Measurements from ENCODE around the gene SLC12A9. TPM values are rescaled to one million over a fixed set of nuclear protein-coding genes. Genes with fewer than 3 reads are reported as not detected.
"Not testable (repeated sequence)": the region's sequence is repeated elsewhere in the genome, so short reads cannot be mapped to it uniquely, and the experiment has no call there.

SLC12A9 gene
- total RNA-seq, 4 donors from 2014 or later, result 21.0 to 46.2 (median 23.1) TPM

DNA sequence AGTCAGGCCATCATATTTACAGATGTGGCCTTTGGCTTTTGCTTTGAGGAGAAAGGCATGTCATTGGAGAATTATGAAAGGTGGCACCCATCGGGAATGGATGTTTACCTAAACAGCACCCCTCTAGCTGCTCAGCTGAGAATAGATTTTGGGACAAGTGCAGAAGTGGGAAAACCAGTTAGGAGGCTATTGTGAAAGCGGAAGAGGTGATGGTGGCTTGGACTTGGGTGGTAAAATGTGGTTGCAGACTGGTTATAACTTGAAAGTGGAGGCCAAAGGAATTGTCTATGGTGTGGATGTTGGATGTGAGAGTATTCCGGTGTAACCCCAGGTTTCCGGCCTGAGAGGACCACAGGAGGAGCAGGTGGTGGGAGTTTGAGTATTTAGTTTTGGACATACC lies 5.2 kb upstream of the SLC12A9 start:
- 90 to 95% methylated on average over 2 to 4 of the region's 4 CpGs for WGBS, 2 donors (ENCODE audit: low coverage in 1 of 2)
- H3K27me3 ChIP-seq, result no peaks in the 10 kb centered on the region
- H3K4me1 ChIP-seq, result peaks cover 0 to 10% (median 8%) of the 10 kb centered on the region in 4 donors
- H3K4me3 ChIP-seq, result no peak overlapping the region
- DNase-seq, result no peak
- TF ChIP-seq POLR2AphosphoS5 (IDR thresholded peaks at IDR 0.05) (no peak), CTCF (IDR thresholded peaks at IDR 0.05) (no peak), POLR2A (IDR thresholded peaks at IDR 0.05) (no peak), EP300 (IDR thresholded peaks at IDR 0.05; ENCODE audit: low read depth) (no peak)
- in situ Hi-C loops (cut with MboI; ENCODE audit: low pct_ligation_motif_present in 1 of 4, low pct_unique_long_range_greater_than_20kb in 1 of 4, low sequenced_read_pairs in 3 of 4) (no loop called here), intact Hi-C loops (cut with DNase I; ENCODE audit: low total_unique reads) (no loop called here)
- no peak overlapping the region for H3K27ac ChIP-seq
- no peaks in the 10 kb centered on the region for H3K36me3 ChIP-seq
- H3K9me3 ChIP-seq, result no peaks in the 10 kb centered on the region

GRCh38 chr7:100854146-100854895 lies 1.8 kb downstream of the SLC12A9 start:
- no peak overlapping the region for H3K27ac ChIP-seq
- H3K36me3 ChIP-seq, result no peaks in the 10 kb centered on the region
- DNase-seq, result no peak
- H3K9me3 ChIP-seq, result no peaks in the 10 kb centered on the region
- H3K4me1 ChIP-seq, result peaks cover 0 to 20% (median 14%) of the 10 kb centered on the region in 4 donors
- no peak overlapping the region for H3K4me3 ChIP-seq
- TF ChIP-seq POLR2A (IDR thresholded peaks at IDR 0.05), result no peak
- TF ChIP-seq EP300 (IDR thresholded peaks at IDR 0.05; ENCODE audit: low read depth), result no peak
- in situ Hi-C loops (cut with MboI; ENCODE audit: low pct_ligation_motif_present in 1 of 4, low pct_unique_long_range_greater_than_20kb in 1 of 4, low sequenced_read_pairs in 3 of 4) (loop anchor here in 3 of 4 donors (5.0 to 25.0 kb wide), 3 partner anchors 52 to 142 kb away; partner anchors contain the start of genes EPO (in 1 of the 3) and POP7 (in 1 of the 3)), intact Hi-C loops (cut with DNase I; ENCODE audit: low total_unique reads) (loop anchor here (10.0 kb wide), 1 partner anchor 150 kb away; the partner anchor contains the start of gene POP7)
- WGBS, 2 donors (ENCODE audit: low coverage in 1 of 2), result 94 to 100% methylated on average over 2 to 12 of the region's 14 CpGs
- no peaks in the 10 kb centered on the region for H3K27me3 ChIP-seq

DNA sequence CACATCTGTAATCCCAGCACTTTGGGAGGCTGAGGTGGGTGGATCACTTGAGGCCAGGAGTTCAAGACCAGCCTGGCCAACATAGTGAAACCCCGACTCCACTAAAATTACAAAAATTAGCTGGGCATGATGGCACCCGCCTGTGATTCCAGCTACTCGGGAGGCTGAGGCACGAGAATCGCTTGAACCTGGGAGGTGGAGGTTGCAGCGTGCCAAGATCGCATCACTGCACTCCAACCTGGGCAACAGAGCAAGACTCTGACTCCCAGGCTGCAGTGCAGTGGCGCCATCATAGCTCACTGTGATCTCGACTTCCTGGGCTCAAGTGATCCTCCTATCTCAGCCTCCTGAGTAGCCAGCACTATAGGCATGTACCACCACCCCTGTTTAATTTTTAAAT lies 2.4 kb downstream of the SLC12A9 start:
- not testable (repeated sequence) for H3K4me3 ChIP-seq, H3K27ac ChIP-seq, H3K27me3 ChIP-seq, DNase-seq, H3K9me3 ChIP-seq, H3K36me3 ChIP-seq
- intact Hi-C loops (cut with DNase I; ENCODE audit: low total_unique reads), result loop anchor here (10.0 kb wide), 1 partner anchor 150 kb away; the partner anchor contains the start of gene POP7
- WGBS, 2 donors (ENCODE audit: low coverage in 1 of 2), result 96% methylated on average over 9 of the region's 9 CpGs; no CpG with 5 or more reads in 1 of the 2 donors
- peaks cover 0 to 20% (median 14%) of the 10 kb centered on the region in 4 donors for H3K4me1 ChIP-seq
- in situ Hi-C loops (cut with MboI; ENCODE audit: low pct_ligation_motif_present in 1 of 4, low pct_unique_long_range_greater_than_20kb in 1 of 4, low sequenced_read_pairs in 3 of 4), result loop anchor here in 3 of 4 donors (5.0 to 25.0 kb wide), 4 partner anchors 53 to 153 kb away; partner anchors contain the start of genes EPO (in 1 of the 3) and POP7 (in 1 of the 3)

GRCh38 chr7:100855515-100855914 lies 3.0 kb downstream of the SLC12A9 start:
- no peaks in the 10 kb centered on the region for H3K27me3 ChIP-seq
- no peaks in the 10 kb centered on the region for H3K36me3 ChIP-seq
- no peaks in the 10 kb centered on the region for H3K9me3 ChIP-seq
- H3K4me3 ChIP-seq, result no peak overlapping the region
- in situ Hi-C loops (cut with MboI; ENCODE audit: low pct_ligation_motif_present in 1 of 4, low pct_unique_long_range_greater_than_20kb in 1 of 4, low sequenced_read_pairs in 3 of 4) (loop anchor here in 3 of 4 donors (5.0 to 25.0 kb wide), 3 partner anchors 61 to 153 kb away; partner anchors contain the start of genes EPO (in 1 of the 3) and POP7 (in 1 of the 3)), intact Hi-C loops (cut with DNase I; ENCODE audit: low total_unique reads) (loop anchor here (10.0 kb wide), 1 partner anchor 151 kb away; the partner anchor contains the start of gene POP7)
- TF ChIP-seq POLR2AphosphoS5 (IDR thresholded peaks at IDR 0.05) (no peak), EP300 (IDR thresholded peaks at IDR 0.05; ENCODE audit: low read depth) (no peak), CTCF (IDR thresholded peaks at IDR 0.05) (no peak), POLR2A (IDR thresholded peaks at IDR 0.05) (no peak)
- H3K4me1 ChIP-seq, result peaks cover 0 to 20% (median 14%) of the 10 kb centered on the region in 4 donors
- no peak overlapping the region for H3K27ac ChIP-seq
- DNase-seq, result no peak
- WGBS, 2 donors (ENCODE audit: low coverage in 1 of 2), result 86% methylated on average over 10 of the region's 10 CpGs; no CpG with 5 or more reads in 1 of the 2 donors

DNA sequence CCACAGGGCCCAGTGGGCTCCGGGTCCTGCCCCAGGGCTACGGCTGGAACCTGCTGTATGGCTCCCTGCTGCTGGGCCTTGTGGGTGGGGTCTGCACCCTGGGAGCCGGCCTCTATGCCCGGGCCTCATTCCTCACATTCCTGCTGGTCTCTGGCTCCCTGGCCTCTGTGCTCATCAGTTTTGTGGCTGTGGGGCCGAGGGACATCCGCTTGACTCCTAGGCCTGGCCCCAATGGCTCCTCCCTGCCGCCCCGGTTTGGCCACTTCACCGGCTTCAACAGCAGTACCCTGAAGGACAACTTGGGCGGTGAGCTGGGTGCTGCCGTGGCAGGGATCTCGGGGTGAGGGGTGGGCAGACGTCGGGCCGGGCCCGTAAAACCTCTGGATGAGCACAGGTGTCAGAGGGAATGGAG lies 4.4 kb downstream of the SLC12A9 start:
- no peaks in the 10 kb centered on the region for H3K9me3 ChIP-seq
- TF ChIP-seq POLR2A (IDR thresholded peaks at IDR 0.05) (no peak), POLR2AphosphoS5 (IDR thresholded peaks at IDR 0.05) (no peak), EP300 (IDR thresholded peaks at IDR 0.05; ENCODE audit: low read depth) (no peak), CTCF (IDR thresholded peaks at IDR 0.05) (no peak)
- no peak for DNase-seq
- no peaks in the 10 kb centered on the region for H3K36me3 ChIP-seq
- intact Hi-C loops (cut with DNase I; ENCODE audit: low total_unique reads), result loop anchor here (10.0 kb wide), 1 partner anchor 152 kb away; the partner anchor contains the start of gene POP7
- in situ Hi-C loops (cut with MboI; ENCODE audit: low pct_ligation_motif_present in 1 of 4, low pct_unique_long_range_greater_than_20kb in 1 of 4, low sequenced_read_pairs in 3 of 4), result loop anchor here in 3 of 4 donors (5.0 to 25.0 kb wide), 3 partner anchors 62 to 155 kb away; partner anchors contain the start of genes EPO (in 1 of the 3) and POP7 (in 1 of the 3)
- H3K4me1 ChIP-seq, result peaks cover 0 to 16% (median 12%) of the 10 kb centered on the region in 4 donors
- WGBS, 2 donors (ENCODE audit: low coverage in 1 of 2), result 96% methylated on average over 16 of the region's 16 CpGs; no CpG with 5 or more reads in 1 of the 2 donors
- H3K27ac ChIP-seq, result no peak overlapping the region
- H3K27me3 ChIP-seq, result no peaks in the 10 kb centered on the region
- H3K4me3 ChIP-seq, result no peak overlapping the region
